Natural killer cell (primary cell): Measurements from ENCODE around the gene FAIM2. TPM values are rescaled to one million over a fixed set of nuclear protein-coding genes. Genes with fewer than 3 reads are reported as not detected.

Experiments
- ATAC-seq, 3 donors: fragments of 150-1000 bp in 2 of 3; fragments of 200-7000 bp in 1 of 3; cut with Tn5 transposase; 1 replicate in 1 of 3; 2 replicates in 2 of 3; pipeline ENCODE4 v1.10.0; 2021; ENCODE audit warnings: mild to moderate bottlenecking in 2 of 3, moderate library complexity in 2 of 3
- DNase-seq, 2 donors: peaks; one replicate each; pipeline versions ENCODE4 v3.0.0 to v3.0.0-alpha.2; 2013 to 2021; ENCODE audit warnings: mixed read lengths in 1 of 2
- H3K27ac ChIP-seq: one replicate; pipeline ENCODE4 v1.5.1; 2013; ENCODE audit warnings: mild to moderate bottlenecking, low read length
- H3K27me3 ChIP-seq: one replicate; pipeline ENCODE4 v1.6.1; 2013; ENCODE audit warnings: low read length; ENCODE audit not compliant: control insufficient read depth, insufficient read depth
- H3K36me3 ChIP-seq: one replicate; pipeline ENCODE4 v1.6.1; 2013; ENCODE audit warnings: low read length; ENCODE audit not compliant: control insufficient read depth, insufficient read depth
- H3K4me1 ChIP-seq: one replicate; pipeline ENCODE4 v1.6.1; 2013; ENCODE audit warnings: low read length; ENCODE audit not compliant: control insufficient read depth, insufficient read depth
- H3K4me3 ChIP-seq: one replicate; pipeline ENCODE4 v1.5.1; 2013; ENCODE audit warnings: low read length
- H3K9me3 ChIP-seq: one replicate; pipeline ENCODE4 v1.6.1; 2013; ENCODE audit warnings: low read length; ENCODE audit not compliant: control insufficient read depth, insufficient read depth
- H3K27ac Mint-ChIP-seq, 2 donors: one replicate each; pipeline ENCODE4 v1.8.0; 2022; ENCODE audit warnings: mild to moderate bottlenecking in 2 of 2, mixed read lengths in 2 of 2, moderate library complexity in 1 of 2
- H3K27me3 Mint-ChIP-seq, 2 donors: one replicate each; pipeline ENCODE4 v1.8.0; 2022; ENCODE audit warnings: low read depth in 2 of 2, mixed read lengths in 2 of 2
- H3K36me3 Mint-ChIP-seq: one replicate; pipeline ENCODE4 v1.8.0; 2022; ENCODE audit warnings: mixed read lengths
- H3K4me1 Mint-ChIP-seq, 2 donors: one replicate each; pipeline ENCODE4 v1.8.0; 2022; ENCODE audit warnings: mixed read lengths in 2 of 2
- H3K4me3 Mint-ChIP-seq: one replicate; pipeline ENCODE4 v1.8.0; 2022; ENCODE audit warnings: mild to moderate bottlenecking, moderate library complexity, mixed read lengths
- H3K9me3 Mint-ChIP-seq, 2 donors: one replicate each; pipeline ENCODE4 v1.8.0; 2022; ENCODE audit warnings: mixed read lengths in 2 of 2
- WGBS: methylation state at CpG from one replicate; pipeline ENCODE4 v1.1.7; 2013; ENCODE audit warnings: missing lambda C conversion rate; ENCODE audit not compliant: insufficient coverage; 5-methylcytosine and 5-hydroxymethylcytosine counted together
- intact Hi-C: fragments of 100-400 bp; cut with micrococcal nuclease; formaldehyde crosslinking; loops from one replicate; pipeline ENCODE4 v1.14.2; 2022
- total RNA-seq, 4 donors: library from RNA; stranded (reverse); fragments of 120-200 nt in 1 of 4; gene quantifications; one replicate each; pipeline versions ENCODE4 v1.2.3 to v1.2.4, GENCODE V29; 2013 to 2022
- TF ChIP-seq, protein P1 (sequence below): fragments of 200-600 bp; IDR thresholded peaks from one replicate; pipeline ENCODE4 v1.8.0; 2022; ENCODE audit warnings: antibody characterized with exemption

The FAIM2 gene
- total RNA-seq, 3 donors from 2014 or later (not counting 1 experiment from before 2014, with no cell fraction given), result 0.09 to 0.57 TPM; not detected in 1

DNA sequence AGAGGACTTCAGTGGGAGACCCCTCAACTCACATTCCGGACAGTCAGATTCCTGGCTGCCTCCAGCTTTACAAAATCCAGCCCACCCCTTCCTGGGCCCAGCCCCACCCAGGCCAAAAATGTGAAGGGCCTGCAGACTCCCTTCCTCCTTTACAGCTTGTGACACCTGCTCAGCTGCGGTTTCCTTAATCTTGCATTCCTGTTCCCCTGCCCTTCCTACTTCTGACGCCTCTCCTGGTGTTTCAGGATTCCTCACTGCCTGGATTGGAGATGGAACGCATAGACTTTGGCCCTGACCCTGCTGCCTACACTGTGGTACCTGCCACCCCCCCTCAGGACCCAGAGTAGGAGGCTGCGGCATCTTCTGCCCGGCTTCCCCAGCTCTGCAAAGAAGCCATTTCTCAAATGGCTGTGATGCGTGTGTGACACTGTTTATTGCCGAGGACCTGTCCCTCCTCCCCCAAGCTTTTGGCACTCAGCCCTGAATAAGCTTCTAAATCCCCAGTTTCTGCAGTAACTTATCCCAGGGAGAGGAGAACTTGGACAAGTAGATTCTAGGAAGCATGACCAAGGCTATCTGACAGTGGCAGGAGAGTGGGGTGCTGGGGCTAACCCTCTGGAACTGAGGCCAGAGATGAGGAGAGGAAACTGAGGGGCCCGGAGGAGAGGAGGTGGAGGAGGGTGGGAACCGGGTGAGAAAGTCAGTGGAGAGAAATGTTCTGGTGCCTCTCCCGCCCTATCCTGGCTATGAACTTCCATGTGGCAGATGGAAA, 35.9 kb downstream of the FAIM2 start:
- Mint-ChIP-seq H3K27me3 (peaks cover 0 to 10% of the 10 kb centered on the region in 2 donors), H3K4me3 (no peak overlapping the region), H3K4me1 (peaks cover 0 to 5% of the 10 kb centered on the region in 2 donors), H3K27ac (no peak overlapping the region), H3K9me3 (no peaks in the 10 kb centered on the region), H3K36me3 (no peaks in the 10 kb centered on the region)
- Histone ChIP-seq H3K27me3 (no peaks in the 10 kb centered on the region), H3K36me3 (no peaks in the 10 kb centered on the region), H3K27ac (no peak overlapping the region), H3K4me3 (no peak overlapping the region), H3K4me1 (no peaks in the 10 kb centered on the region), H3K9me3 (no peaks in the 10 kb centered on the region)
- ATAC-seq, result peak in 1 of 3 donors; percentile 7
- 64% methylated on average over 8 of the region's 11 CpGs for WGBS
- intact Hi-C loops, result loop anchor here (5.0 kb wide), 1 partner anchor 190 kb away; the partner anchor contains the start of gene ASIC1
- TF ChIP-seq, protein P1, sequence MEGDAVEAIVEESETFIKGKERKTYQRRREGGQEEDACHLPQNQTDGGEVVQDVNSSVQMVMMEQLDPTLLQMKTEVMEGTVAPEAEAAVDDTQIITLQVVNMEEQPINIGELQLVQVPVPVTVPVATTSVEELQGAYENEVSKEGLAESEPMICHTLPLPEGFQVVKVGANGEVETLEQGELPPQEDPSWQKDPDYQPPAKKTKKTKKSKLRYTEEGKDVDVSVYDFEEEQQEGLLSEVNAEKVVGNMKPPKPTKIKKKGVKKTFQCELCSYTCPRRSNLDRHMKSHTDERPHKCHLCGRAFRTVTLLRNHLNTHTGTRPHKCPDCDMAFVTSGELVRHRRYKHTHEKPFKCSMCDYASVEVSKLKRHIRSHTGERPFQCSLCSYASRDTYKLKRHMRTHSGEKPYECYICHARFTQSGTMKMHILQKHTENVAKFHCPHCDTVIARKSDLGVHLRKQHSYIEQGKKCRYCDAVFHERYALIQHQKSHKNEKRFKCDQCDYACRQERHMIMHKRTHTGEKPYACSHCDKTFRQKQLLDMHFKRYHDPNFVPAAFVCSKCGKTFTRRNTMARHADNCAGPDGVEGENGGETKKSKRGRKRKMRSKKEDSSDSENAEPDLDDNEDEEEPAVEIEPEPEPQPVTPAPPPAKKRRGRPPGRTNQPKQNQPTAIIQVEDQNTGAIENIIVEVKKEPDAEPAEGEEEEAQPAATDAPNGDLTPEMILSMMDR, result no peak
- no peak for DNase-seq

DNA sequence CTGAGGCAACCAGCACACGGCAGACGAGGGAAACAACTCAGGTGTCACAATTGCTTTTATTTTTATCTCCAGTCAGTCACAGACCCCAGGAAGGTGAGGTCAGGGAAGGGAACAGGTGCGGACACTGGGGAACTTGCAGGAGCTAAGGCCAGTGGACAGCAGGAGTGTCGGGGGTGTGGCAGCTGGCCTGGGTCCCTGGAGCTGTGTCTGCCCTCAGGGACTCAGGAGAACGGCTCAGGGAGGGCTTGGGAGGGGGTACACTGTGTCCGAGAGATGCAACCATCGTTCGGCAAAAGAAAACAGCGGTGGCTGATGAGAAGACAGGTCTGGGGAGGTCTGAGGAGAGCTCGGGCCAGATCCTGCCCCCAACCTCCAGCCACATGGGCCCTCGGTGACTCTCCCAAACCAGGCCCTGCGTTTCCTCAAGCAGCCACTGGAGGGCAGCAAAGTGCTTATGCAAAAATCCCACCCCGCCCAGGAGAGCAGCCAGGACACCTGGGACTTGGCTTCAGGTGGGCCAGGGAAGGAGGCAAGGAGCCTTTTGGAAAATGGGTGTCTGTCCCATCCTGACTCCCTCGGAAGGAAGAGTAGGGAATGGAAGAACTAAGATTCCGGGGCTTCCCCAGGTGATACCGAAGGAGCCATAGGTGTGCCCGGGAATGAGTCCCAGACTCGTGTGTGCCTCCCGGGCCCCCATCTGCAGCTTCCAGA, 36.7 kb downstream of the FAIM2 start:
- Mint-ChIP-seq H3K4me3 (no peak overlapping the region), H3K4me1 (peaks cover 0 to 5% of the 10 kb centered on the region in 2 donors), H3K27me3 (peaks cover 0 to 10% of the 10 kb centered on the region in 2 donors), H3K27ac (no peak overlapping the region), H3K36me3 (no peaks in the 10 kb centered on the region), H3K9me3 (no peaks in the 10 kb centered on the region)
- intact Hi-C loops, result loop anchor here (5.0 kb wide), 1 partner anchor 190 kb away; the partner anchor contains the start of gene ASIC1
- no peaks in the 10 kb centered on the region for H3K4me1 ChIP-seq
- no peaks in the 10 kb centered on the region for H3K9me3 ChIP-seq
- ATAC-seq (peak; percentile 81 to 97 (median 93)), DNase-seq (peak; percentile 73 to 84)
- no peaks in the 10 kb centered on the region for H3K27me3 ChIP-seq
- H3K27ac ChIP-seq, result no peak overlapping the region
- TF ChIP-seq, protein P1, result peak; percentile 91
- H3K36me3 ChIP-seq, result no peaks in the 10 kb centered on the region
- WGBS, result 49% methylated on average over 18 of the region's 19 CpGs
- H3K4me3 ChIP-seq, result no peak overlapping the region

DNA sequence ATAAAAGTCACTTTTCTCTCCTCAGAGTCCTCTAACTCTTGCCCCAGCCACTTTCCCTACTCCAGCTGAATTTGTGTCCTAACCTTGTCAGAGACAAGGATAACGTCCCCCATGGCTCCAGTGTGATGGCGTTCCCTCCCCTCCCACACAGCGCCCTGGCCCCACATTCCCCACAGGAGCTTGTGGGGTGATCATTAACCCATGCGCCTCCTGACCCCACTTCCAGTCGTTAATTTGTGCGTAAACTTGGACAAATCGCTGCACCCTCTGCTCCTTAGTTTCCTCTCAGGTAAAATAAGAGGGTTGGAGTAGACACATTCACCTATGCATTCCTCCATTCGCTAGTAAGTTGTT, 37.9 kb downstream of the FAIM2 start:
- intact Hi-C loops, result loop anchor here (5.0 kb wide), 1 partner anchor 192 kb away; the partner anchor contains the start of gene ASIC1
- no peak for ATAC-seq

More for the DNA sequence above, 37.9 kb downstream of the FAIM2 start:
- no peak for DNase-seq
- Mint-ChIP-seq H3K27me3 (peaks cover 0 to 10% of the 10 kb centered on the region in 2 donors), H3K4me3 (no peak overlapping the region), H3K27ac (no peak overlapping the region), H3K9me3 (no peaks in the 10 kb centered on the region), H3K4me1 (peaks cover 0 to 5% of the 10 kb centered on the region in 2 donors), H3K36me3 (no peaks in the 10 kb centered on the region)
- TF ChIP-seq, protein P1, result no peak
- no peaks in the 10 kb centered on the region for H3K36me3 ChIP-seq
- H3K4me3 ChIP-seq, result no peak overlapping the region
- no peak overlapping the region for H3K27ac ChIP-seq
- H3K4me1 ChIP-seq, result no peaks in the 10 kb centered on the region
- 85% methylated on average over 7 of the region's 8 CpGs for WGBS
- no peaks in the 10 kb centered on the region for H3K9me3 ChIP-seq
- H3K27me3 ChIP-seq, result no peaks in the 10 kb centered on the region
